Osteocyte (in vitro differentiated cells): ENCODE data around the gene GIPC3. TPM values are rescaled to one million over a fixed set of nuclear protein-coding genes. Genes with fewer than 3 reads are reported as not detected.

Source experiments
- DNase-seq: peaks from one replicate; pipeline ENCODE4 v3.0.0; 2021; ENCODE audit warnings: mixed read lengths; ENCODE audit not compliant: unreplicated experiment; ENCODE audit errors: extremely low spot score
- H3K27ac Mint-ChIP-seq: one replicate; pipeline ENCODE4 v1.8.0; 2021; ENCODE audit warnings: mild to moderate bottlenecking, mixed read lengths; ENCODE audit not compliant: unreplicated experiment
- H3K27me3 Mint-ChIP-seq: one replicate; pipeline ENCODE4 v1.8.0; 2021; ENCODE audit warnings: mixed read lengths; ENCODE audit not compliant: unreplicated experiment
- H3K36me3 Mint-ChIP-seq: one replicate; pipeline ENCODE4 v1.8.0; 2021; ENCODE audit warnings: mixed read lengths; ENCODE audit not compliant: unreplicated experiment
- H3K4me1 Mint-ChIP-seq: one replicate; pipeline ENCODE4 v1.8.0; 2021; ENCODE audit warnings: mixed read lengths; ENCODE audit not compliant: unreplicated experiment
- H3K4me3 Mint-ChIP-seq: one replicate; pipeline ENCODE4 v1.8.0; 2021; ENCODE audit warnings: mild to moderate bottlenecking, moderate library complexity, mixed read lengths; ENCODE audit not compliant: unreplicated experiment
- H3K9me3 Mint-ChIP-seq: one replicate; pipeline ENCODE4 v1.8.0; 2021; ENCODE audit warnings: mixed read lengths; ENCODE audit not compliant: unreplicated experiment
- long read RNA-seq: library from polyadenylated mRNA; unstranded; transcript quantifications from one replicate; pipeline ENCODE4 v2.0.0, GENCODE V29; 2021
- total RNA-seq: library from RNA; stranded (reverse); gene quantifications from 2 replicates; pipeline ENCODE4 v1.2.1, GENCODE V29; 2021
- TF ChIP-seq, protein P1 (sequence below): fragments of 200-600 bp; sonication (generic); IDR thresholded peaks from 2 replicates; pipeline ENCODE4 v1.5.0; 2021; ENCODE audit warnings: antibody characterized with exemption, mild to moderate bottlenecking, moderate library complexity

Gene GIPC3, protein sequence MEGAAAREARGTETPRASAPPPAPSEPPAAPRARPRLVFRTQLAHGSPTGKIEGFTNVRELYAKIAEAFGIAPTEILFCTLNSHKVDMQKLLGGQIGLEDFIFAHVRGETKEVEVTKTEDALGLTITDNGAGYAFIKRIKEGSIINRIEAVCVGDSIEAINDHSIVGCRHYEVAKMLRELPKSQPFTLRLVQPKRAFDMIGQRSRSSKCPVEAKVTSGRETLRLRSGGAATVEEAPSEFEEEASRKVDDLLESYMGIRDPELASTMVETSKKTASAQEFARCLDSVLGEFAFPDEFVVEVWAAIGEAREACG
- total RNA-seq = 0.67 and 1.2 TPM in 2 replicates
- long read RNA-seq = 0 reads

DNA sequence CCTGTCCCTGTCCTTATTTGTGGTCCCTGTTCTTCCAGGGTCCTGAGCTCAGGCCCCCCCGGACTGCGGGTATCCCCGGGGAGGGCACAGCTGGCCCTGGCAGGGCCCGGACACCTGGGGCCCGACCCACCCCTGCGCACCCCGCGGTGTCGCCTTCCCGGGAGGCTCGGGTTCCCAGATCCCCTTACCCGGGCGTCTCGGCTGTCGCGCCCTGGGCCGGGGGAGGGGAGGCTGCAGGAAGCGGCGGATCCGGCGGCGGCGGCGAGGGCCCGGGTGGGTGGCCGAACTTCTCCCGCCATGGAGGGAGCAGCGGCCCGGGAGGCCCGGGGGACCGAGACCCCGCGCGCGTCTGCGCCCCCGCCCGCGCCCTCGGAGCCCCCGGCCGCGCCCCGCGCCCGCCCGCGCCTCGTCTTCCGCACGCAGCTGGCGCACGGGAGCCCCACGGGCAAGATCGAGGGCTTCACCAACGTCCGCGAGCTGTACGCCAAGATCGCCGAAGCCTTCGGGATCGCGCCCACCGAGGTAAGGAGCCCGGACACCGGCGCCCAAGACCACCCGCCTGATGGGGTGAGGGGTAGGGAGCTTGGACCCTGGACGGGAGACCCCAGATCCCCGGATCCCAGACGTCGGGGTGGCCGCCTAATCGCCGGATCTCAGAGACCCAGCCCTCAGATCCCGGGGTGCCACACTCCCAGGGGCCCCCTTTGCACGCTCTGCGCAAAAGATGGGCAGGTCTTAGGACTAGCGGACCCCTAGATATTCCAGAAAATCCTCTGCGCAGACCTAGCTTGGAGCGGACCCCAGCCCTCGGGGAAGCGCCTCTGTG is at the start of gene GIPC3:
Gene GIPC3 (plus strand): TSS at position 178 of the 826 bp plus-strand sequence. CDS start 120 bp downstream, at position 298.
- Mint-ChIP-seq H3K36me3 (no peaks in the 10 kb centered on the region), H3K4me3 (no peak within 1 kb of the TSS), H3K4me1 (peaks cover 5% of the 10 kb centered on the region), H3K27me3 (no peaks in the 10 kb centered on the region), H3K27ac (no peak within 1 kb of the TSS), H3K9me3 (no peaks in the 10 kb centered on the region)
- TF ChIP-seq, protein P1, sequence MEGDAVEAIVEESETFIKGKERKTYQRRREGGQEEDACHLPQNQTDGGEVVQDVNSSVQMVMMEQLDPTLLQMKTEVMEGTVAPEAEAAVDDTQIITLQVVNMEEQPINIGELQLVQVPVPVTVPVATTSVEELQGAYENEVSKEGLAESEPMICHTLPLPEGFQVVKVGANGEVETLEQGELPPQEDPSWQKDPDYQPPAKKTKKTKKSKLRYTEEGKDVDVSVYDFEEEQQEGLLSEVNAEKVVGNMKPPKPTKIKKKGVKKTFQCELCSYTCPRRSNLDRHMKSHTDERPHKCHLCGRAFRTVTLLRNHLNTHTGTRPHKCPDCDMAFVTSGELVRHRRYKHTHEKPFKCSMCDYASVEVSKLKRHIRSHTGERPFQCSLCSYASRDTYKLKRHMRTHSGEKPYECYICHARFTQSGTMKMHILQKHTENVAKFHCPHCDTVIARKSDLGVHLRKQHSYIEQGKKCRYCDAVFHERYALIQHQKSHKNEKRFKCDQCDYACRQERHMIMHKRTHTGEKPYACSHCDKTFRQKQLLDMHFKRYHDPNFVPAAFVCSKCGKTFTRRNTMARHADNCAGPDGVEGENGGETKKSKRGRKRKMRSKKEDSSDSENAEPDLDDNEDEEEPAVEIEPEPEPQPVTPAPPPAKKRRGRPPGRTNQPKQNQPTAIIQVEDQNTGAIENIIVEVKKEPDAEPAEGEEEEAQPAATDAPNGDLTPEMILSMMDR = no peak
- DNase-seq = no peak

DNA sequence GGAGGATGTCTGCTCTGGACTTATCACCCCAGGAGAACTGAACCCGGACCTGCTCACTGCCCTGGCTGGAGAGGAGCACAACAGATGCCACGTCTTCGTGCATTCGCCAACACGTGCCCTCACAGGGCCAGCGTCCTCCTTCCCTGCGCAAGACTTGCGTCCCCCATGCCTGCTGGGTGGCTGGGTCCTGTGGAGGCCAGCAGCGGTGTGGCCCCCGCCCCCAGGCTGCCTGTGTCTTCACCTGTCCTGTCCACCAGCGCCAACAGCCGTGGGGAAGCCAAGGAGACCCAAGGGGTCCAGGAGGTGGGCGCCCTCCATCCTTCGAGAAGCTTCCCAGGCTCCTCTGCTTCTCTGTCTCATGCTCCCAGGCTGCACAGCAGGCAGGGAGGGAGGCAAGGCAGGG is 49.7 kb upstream of the GIPC3 start:
- DNase-seq = no peak
- Mint-ChIP-seq H3K27ac (no peak overlapping the region), H3K4me3 (no peak overlapping the region), H3K36me3 (peaks cover 29% of the 10 kb centered on the region), H3K9me3 (no peaks in the 10 kb centered on the region), H3K4me1 (peaks cover 9% of the 10 kb centered on the region), H3K27me3 (no peaks in the 10 kb centered on the region)
- TF ChIP-seq, protein P1 = no peak

DNA sequence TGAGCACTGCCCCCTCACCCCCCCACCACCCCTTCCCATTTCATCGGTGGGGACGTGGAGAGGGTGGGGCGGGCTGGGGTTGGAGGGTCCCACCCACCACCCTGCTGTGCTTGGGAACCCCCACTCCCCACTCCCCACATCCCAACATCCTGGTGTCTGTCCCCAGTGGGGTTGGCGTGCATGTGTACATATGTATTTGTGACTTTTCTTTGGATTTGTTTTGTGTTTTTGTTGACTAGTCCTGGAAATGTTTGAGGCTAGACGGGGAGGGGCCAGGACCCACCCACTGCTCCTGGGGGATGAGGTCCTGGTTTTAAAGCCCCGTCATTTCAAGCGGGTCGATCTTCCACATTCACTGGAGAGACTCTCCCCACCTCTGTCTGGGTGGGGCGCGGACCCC is 49.3 kb upstream of the GIPC3 start:
- no peaks in the 10 kb centered on the region for H3K27me3 Mint-ChIP-seq
- TF ChIP-seq, protein P1 = no peak
- peaks cover 29% of the 10 kb centered on the region for H3K36me3 Mint-ChIP-seq
- no peak for DNase-seq
- H3K4me3 Mint-ChIP-seq = no peak overlapping the region
- H3K27ac Mint-ChIP-seq = no peak overlapping the region
- no peaks in the 10 kb centered on the region for H3K9me3 Mint-ChIP-seq
- H3K4me1 Mint-ChIP-seq = peaks cover 9% of the 10 kb centered on the region

DNA sequence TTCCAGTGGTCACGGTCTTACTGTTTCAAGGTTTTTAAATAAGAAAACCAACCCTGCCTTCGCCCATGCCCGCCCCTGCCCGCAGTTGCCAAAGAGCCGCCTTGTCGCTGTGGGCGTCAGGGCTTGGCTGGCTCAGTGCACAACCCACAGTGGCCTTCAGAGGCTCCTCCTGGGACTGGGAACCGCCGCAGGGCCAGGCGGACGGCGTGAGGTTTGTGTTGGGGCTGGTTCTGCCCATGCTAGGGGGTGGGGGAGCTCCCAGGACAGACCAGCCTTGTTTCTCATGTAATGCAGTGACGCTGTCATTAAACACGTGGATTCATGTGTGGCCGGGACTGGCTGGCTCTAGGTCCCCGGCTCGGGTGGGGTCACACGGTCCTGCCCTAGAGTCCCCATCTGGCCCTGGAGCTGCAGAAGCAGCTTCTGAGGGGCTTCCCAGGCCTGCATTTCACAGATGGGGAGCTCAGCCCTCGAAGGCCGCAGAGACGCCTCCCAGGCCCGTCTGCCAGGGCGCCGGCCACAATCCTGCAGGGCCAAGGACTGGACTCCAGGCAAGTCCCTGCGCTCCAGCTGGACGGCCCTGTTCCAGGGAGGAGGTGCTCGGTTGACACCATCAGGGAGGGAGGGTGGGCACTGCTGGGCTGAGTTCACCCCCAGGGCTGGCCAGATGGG is 48.7 kb upstream of the GIPC3 start:
- Mint-ChIP-seq H3K4me3 (no peak overlapping the region), H3K4me1 (peaks cover 9% of the 10 kb centered on the region), H3K9me3 (no peaks in the 10 kb centered on the region), H3K27ac (no peak overlapping the region), H3K27me3 (no peaks in the 10 kb centered on the region), H3K36me3 (peaks cover 23% of the 10 kb centered on the region)
- TF ChIP-seq, protein P1 = no peak
- no peak for DNase-seq

DNA sequence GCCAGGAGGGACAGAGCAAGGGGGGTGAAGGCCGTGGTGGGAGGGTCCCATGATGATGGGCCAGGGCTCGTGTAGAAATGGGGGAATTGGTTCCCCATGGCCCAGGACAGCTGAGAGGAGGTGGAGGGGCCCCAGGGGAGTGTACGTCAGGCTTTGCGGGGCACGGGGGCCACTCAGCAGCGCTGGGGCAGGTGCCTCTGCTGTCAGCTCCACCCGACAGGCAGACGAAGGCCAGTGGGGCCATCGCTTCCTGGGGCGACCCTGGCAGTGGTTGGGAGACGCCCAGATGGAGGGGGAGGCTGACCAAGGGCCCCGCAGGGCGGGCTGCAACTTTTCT is 48.2 kb upstream of the GIPC3 start:
- no peaks in the 10 kb centered on the region for H3K27me3 Mint-ChIP-seq
- no peak overlapping the region for H3K27ac Mint-ChIP-seq
- no peak overlapping the region for H3K4me3 Mint-ChIP-seq
- H3K4me1 Mint-ChIP-seq = peaks cover 9% of the 10 kb centered on the region
- TF ChIP-seq, protein P1 = no peak
- no peak for DNase-seq
- H3K9me3 Mint-ChIP-seq = no peaks in the 10 kb centered on the region
- peaks cover 23% of the 10 kb centered on the region for H3K36me3 Mint-ChIP-seq
